ENCODE results near the gene CHMP5.

CHMP5 gene

GRCh38 chr9:33242609-33243134 is 22.2 kb upstream of the CHMP5 start:
- no peak for DNase-seq (ENCODE audit: low read depth in 1 of 2, low spot score in 1 of 2)

GRCh38 chr9:33244137-33244784 is 20.6 kb upstream of the CHMP5 start:
- DNase-seq (ENCODE audit: low read depth in 1 of 2, low spot score in 1 of 2), result no peak

GRCh38 chr9:33245341-33245740 is 19.5 kb upstream of the CHMP5 start:
- no peak for DNase-seq (ENCODE audit: low read depth in 1 of 2, low spot score in 1 of 2)

GRCh38 chr9:33246269-33246860 is 18.5 kb upstream of the CHMP5 start:
- no peak for DNase-seq (ENCODE audit: low read depth in 1 of 2, low spot score in 1 of 2)

GRCh38 chr9:33248606-33249005 is 16.2 kb upstream of the CHMP5 start:
- no peak for DNase-seq (ENCODE audit: low read depth in 1 of 2, low spot score in 1 of 2)

- no peak for DNase-seq (ENCODE audit: low read depth in 1 of 2, low spot score in 1 of 2)
Observed at GRCh38 chr9:33249087-33249658, 15.7 kb upstream of the CHMP5 start.

- no peak for DNase-seq (ENCODE audit: low read depth in 1 of 2, low spot score in 1 of 2)
Observed at GRCh38 chr9:33249983-33250382, 14.9 kb upstream of the CHMP5 start.

GRCh38 chr9:33250458-33250995 is 14.3 kb upstream of the CHMP5 start:
- DNase-seq (ENCODE audit: low read depth in 1 of 2, low spot score in 1 of 2), result no peak

GRCh38 chr9:33254211-33254610 is 10.6 kb upstream of the CHMP5 start:
- no peak for DNase-seq (ENCODE audit: low read depth in 1 of 2, low spot score in 1 of 2)

- no peak for DNase-seq (ENCODE audit: low read depth in 1 of 2, low spot score in 1 of 2)
Observed at GRCh38 chr9:33255014-33255413, 9.8 kb upstream of the CHMP5 start.

- no peak for DNase-seq (ENCODE audit: low read depth in 1 of 2, low spot score in 1 of 2)
Observed at GRCh38 chr9:33255471-33255870, 9.4 kb upstream of the CHMP5 start.

GRCh38 chr9:33256236-33256635 is 8.6 kb upstream of the CHMP5 start:
- no peak for DNase-seq (ENCODE audit: low read depth in 1 of 2, low spot score in 1 of 2)

GRCh38 chr9:33257276-33257675 is 7.6 kb upstream of the CHMP5 start:
- no peak for DNase-seq (ENCODE audit: low read depth in 1 of 2, low spot score in 1 of 2)

GRCh38 chr9:33260372-33260771 is 4.5 kb upstream of the CHMP5 start:
- DNase-seq (ENCODE audit: low read depth in 1 of 2, low spot score in 1 of 2), result no peak

GRCh38 chr9:33263131-33264002 is 1.5 kb upstream of the CHMP5 start:
- DNase-seq (ENCODE audit: low read depth in 1 of 2, low spot score in 1 of 2), result no peak

- DNase-seq (ENCODE audit: low read depth in 1 of 2, low spot score in 1 of 2), result peak in 1 of 2 donors; percentile 23
Observed at GRCh38 chr9:33264003-33264472, 811 bp upstream of the CHMP5 start.

- DNase-seq (ENCODE audit: low read depth in 1 of 2, low spot score in 1 of 2), result no peak
Observed at GRCh38 chr9:33265211-33265865, 489 bp downstream of the CHMP5 start.

- no peak for DNase-seq (ENCODE audit: low read depth in 1 of 2, low spot score in 1 of 2)
Observed at GRCh38 chr9:33267151-33267767, 2.4 kb downstream of the CHMP5 start.

GRCh38 chr9:33270146-33270545 is 5.3 kb downstream of the CHMP5 start:
- no peak for DNase-seq (ENCODE audit: low read depth in 1 of 2, low spot score in 1 of 2)

GRCh38 chr9:33272061-33272460 is 7.2 kb downstream of the CHMP5 start:
- no peak for DNase-seq (ENCODE audit: low read depth in 1 of 2, low spot score in 1 of 2)

All from activated T-helper 1 cell treated with anti-CD3 and anti-CD28 coated beads, Interleukin-2, amount 50 U/mL, for 16 hours (primary cell).